ENCODE results near the gene TNMD.

The TNMD gene

GRCh38 chrX:100645106-100645505 is 60.4 kb downstream of the TNMD start:
- DNase-seq, result no peak

- no peak for DNase-seq
These were observed 62.4 kb downstream of the TNMD start for GRCh38 chrX:100647095-100647494.

GRCh38 chrX:100647739-100648138 is 63.0 kb downstream of the TNMD start:
- no peak for DNase-seq

- DNase-seq, result peak; percentile 52
These were observed 64.0 kb downstream of the TNMD start for GRCh38 chrX:100648458-100649417.
